ENCODE measurements around the gene RNF111.
"Not testable (repeated sequence)": the region's sequence is repeated elsewhere in the genome, so short reads cannot be mapped to it uniquely, and the experiment has no call there.

The RNF111 gene

DNA sequence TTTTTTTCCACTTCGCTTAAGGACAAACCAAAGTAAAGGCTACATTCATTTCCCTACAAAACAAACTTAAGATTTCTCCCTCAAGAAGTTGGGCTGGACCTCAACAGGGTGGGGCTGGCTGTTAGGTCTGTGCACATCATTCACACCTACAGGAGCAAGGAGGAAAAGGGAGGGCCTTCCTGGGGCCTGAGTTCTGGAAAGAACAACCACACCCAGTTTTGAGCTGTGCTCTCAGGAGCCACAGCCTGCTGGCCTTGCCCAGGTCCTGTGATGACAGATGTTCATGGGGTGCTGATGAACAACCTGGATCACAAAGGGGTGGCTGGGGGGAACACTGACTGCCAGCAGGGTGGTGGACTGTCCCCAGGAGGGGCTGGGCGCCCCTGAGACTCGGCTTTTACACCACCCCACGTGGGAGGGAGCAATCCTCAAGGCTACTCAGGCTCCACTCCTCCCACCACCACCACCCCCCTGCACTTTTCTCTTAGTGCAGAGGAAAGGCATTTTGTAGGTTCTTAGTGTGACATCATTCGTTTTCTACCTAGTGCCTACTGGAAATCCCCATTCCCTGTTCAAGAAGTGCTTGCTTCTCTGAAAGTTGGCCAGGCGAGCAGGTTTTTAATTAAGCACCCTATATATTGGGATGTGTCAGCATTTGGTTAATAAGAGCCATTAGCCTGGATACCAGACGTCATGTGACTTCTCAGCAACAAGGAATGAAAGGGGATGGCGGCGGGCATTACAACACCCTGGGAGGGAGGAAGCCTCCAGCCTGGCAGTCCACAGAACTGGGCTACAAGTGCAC lies 153.2 kb downstream of the RNF111 start:
- DNase-seq, result no peak

GRCh38 chr15:59143281-59143680 lies 155.8 kb downstream of the RNF111 start:
- no peak for DNase-seq

DNA sequence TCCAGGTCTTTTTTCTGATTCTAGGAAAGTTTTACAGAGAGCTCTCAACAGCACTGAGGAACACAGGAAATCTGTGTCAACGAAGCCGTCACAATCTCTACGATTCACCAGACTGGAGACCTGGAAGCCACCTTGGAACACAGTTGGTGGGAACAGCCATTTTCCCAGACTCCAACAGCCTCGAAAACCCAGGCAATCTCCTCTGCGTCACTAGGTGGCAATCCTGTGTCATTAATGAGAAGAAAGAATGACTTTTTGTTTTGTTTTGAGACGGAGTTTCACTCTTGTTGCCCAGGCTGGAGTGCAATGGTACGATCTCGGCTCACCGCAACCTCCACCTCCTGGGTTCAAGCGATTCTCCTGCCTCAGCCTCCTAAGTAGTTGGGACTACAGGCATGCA lies 157.1 kb downstream of the RNF111 start:
- DNase-seq, result not testable (repeated sequence)
